Stimulated activated CD4-positive, alpha-beta T cell treated with anti-CD3 and anti-CD28 coated beads, TNF-alpha, amount 100 ng/mL, for 4 hours (primary cell): ENCODE measurements around the gene SLC25A11.

ENCODE experiments used
- DNase-seq, 3 experiments: peaks; one replicate each; pipeline ENCODE4 v3.0.0-alpha.2; 2020; ENCODE audit warnings: low read depth in 3 of 3

SLC25A11 gene, protein sequence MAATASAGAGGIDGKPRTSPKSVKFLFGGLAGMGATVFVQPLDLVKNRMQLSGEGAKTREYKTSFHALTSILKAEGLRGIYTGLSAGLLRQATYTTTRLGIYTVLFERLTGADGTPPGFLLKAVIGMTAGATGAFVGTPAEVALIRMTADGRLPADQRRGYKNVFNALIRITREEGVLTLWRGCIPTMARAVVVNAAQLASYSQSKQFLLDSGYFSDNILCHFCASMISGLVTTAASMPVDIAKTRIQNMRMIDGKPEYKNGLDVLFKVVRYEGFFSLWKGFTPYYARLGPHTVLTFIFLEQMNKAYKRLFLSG

DNA sequence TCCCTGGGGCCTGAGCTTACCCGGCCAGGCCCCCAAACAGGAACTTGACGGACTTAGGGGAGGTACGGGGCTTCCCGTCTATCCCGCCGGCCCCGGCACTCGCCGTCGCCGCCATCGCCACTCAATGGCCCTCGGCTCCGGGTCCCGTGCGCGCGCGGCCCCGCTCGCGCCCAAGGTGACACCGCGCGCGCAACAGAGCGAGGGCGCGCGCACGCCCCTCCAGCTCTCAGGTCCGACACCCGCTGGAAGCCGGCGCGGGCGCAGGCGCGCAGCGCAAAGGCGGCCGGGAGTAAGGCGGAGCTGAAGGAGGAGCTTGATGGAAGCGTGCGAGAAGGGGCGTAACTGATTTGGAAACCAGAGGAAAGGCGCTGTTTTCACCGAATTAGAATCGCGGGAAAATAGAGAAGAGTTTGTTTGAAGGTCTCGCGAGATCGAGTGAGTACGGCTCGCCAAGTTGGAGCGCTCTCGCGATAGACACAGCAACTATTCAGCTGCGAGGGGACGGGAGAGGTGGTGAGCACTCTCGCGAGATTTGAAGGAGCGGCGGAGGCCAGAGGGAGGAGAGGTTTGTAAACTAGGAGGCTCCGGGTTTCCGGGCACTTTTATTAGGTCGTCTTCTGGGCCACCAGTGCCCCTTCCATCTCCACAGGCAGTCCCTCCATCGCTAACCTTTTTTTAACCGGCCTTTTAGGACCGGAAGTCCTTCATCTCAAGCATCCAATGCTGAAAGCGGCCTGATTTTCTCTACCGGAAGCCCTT, at the start of gene SLC25A11, which contains the start of gene RNF167:
TSS of gene SLC25A11 (minus strand) at position 251 of the 759 bp plus-strand sequence. CDS start at position 115, 136 bp downstream.
TSS of gene RNF167 (plus strand) at position 473 of the 759 bp plus-strand sequence. CDS start 642 bp downstream, outside the sequence.
- peak; percentile 76 to 93 (median 91) for DNase-seq

DNA sequence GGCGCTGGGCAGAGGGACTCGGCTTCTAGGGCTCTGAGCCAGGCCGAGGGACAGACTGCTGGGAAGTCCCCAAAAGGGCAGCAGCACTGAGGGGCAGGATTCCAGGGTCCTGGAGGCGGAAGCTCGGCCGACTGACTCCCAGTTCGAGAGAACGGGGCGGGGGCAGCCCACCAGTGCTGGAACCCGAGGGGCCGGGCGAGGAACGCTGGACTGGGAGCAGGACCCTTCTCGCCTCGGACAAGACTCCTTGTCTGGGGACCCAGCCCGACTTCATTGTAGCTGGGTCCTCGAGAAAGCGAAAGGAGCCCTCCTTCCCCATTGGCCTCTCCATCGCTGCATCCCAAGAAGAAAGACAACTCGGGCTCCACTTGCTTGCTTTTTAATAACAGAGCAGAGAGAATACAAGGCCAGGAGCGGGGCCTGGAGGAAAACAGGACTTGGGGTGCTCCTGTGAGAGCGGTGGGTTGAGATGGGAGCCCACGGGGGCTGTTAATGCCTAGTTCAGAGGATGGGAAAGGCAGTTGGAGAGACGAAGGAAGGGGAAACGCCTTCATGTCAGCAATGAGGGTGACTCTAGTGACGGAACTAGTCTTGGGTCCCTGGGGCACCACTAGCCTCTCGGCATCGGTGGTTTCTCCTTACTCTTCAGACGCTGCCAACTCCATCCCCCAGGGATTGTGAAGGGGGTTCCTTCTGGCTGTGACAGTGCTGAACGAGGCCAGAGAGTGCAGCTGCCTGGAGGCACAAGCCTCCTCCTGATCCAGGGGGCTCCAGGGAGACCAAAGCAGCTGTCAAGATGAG, 48.1 kb upstream of the SLC25A11 start:
- no peak for DNase-seq

DNA sequence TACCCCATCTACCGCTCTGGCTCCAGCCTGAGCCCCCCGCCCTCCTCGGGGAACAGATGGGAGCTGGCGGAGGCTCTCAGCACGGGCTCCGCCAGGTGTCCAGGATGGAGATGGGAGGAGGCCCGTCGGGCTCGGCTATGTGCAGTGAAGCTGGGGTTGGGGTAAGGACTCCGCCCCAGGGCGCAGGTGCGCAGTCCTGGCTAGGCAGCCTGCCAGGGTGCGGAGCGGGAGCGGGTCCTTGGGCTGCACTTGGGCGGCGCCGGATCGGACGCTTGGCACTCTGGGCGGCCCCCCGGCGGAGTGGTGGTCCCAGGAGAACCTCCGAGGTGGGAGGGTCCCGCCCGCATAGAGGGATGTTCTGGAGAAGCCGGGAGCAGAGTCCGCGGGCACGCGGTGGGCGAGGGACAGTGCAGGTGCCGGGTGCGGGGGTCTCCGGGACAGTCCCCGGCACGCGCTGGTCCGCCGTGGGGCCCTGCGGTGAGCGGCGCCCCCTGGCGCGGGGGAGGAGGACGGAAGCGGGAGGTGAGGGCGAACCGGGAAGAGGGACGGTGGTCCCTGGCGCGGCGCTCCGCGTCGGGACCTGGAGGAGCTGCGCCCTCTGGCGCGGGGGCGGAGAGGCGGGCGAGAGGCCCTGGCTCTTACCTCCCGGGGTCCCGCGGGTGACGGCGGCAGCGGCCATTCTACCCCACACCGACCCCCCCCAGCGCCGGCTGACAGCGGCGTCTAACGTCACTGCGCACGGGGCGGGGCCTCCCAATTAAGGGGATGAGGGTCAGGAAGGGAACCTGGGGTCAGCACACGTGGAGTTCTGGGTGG, 47.3 kb upstream of the SLC25A11 start, which contains the start of gene CAMTA2:
TSS of gene CAMTA2 (minus strand) at position 725 of the 816 bp plus-strand sequence. CDS start 1,453 bp downstream, outside the sequence.
- peak; percentile 73 to 89 (median 76) for DNase-seq

DNA sequence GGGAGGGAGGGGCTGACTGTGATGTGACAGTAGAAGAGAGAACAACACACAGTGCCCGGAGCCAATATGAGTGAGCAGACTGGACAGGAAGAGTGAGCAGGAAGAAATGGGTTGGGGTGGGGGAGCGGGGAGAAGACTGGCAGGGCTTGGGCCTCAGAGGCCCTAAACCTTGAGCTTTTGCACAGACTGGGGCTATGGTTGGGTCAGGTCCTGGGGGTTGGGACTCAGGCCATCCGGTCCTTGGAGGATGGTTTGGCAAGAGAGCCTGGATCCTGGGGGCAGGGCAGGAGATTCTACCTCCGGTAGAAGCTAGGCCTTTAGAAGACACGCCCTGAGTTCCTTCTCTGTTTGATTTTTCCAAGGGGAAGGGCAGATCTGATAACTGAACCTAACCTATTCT, 46.6 kb upstream of the SLC25A11 start:
- no peak for DNase-seq

DNA sequence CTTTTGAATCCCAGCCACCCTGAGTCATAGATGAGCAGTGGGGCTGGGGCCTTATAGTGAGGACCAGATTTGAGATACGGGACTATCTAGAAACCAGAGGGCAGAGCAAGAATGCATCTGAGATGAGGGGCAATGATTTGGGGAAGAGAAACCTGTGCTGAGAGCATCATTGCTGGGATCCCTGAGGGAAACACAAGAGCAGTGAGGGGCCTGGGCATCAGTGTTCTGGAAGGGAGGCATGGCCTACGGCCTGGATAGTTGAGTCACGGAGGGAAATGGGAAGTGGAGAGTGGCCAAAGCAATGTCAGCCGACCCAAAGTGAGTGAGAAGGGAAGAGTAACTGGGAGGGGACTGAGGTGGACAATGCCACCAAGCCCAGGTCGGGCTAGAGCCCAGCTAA, 42.5 kb upstream of the SLC25A11 start:
- no peak for DNase-seq

DNA sequence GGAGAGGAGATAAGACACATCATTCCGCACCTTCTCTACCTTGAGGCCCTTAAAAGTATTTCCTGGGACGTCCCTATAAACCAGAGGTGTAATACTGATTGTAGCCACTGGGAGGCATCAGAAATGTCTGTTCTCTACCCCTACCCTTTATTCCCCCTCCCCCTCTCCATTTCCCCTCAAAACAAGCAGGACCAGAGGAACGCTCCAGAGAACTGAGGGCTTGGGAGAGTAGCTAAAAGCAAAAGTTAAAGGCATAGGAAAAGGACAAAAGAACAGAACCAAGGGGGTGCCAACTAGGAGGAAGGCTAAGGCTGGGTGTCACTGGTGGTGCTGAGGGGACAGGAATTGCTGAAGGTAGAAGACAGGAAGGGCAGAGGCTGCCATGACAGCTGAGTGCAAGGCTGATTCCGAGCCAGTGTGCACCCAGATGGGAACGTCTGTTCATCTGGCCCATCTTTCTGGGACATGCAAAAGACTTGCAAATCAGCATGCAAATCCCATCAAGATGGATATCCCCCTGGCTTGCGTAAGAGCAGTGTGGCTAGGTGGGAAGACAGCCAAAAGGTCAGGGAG, 40.9 kb upstream of the SLC25A11 start:
- DNase-seq = no peak

DNA sequence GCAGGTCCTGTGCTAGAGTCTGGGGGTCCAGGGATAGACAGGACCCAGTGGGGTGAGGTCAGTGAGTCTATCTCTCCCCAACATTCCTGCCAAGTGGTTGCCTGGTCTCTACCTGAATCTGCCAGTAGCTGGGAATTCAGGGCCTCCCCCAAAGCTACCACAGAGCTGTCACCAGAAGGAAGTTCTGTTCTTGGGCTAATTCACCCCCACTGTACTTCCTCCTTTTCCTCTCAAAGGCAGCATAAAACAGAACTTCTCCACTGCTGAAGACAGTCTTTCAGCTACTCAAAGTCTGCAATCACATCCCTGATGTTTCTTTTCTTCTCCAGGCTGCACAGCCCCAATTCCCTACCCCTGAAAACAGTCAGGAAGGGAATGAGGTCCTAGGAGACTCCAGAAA, 38.9 kb upstream of the SLC25A11 start:
- DNase-seq = no peak

DNA sequence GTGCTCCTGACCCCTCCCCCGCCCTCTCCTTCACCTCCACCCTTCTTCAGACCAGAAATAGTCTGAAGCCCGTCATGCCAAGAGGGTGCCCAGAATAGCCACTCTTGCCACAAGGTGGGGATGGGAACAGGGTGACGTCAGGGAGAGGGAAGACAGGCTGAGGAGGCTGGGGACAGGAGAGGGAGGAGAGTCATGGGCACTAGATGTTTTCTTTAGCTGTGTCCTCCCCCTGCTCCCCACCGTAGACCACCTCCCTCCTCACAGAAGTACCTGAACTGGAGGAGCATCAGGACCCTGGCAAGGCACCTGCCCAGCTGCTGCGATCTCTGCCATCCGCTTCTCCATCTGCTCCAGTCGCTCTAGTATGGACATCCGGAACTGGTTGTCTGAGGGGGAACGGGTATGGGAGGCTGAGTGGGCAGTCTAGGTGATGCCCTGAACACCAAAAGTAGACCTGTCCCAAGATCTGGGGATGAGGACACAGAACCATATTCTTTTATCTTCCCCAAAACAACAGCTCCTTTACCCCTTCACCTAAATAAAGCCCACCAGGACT, 34.3 kb upstream of the SLC25A11 start:
- DNase-seq = no peak

DNA sequence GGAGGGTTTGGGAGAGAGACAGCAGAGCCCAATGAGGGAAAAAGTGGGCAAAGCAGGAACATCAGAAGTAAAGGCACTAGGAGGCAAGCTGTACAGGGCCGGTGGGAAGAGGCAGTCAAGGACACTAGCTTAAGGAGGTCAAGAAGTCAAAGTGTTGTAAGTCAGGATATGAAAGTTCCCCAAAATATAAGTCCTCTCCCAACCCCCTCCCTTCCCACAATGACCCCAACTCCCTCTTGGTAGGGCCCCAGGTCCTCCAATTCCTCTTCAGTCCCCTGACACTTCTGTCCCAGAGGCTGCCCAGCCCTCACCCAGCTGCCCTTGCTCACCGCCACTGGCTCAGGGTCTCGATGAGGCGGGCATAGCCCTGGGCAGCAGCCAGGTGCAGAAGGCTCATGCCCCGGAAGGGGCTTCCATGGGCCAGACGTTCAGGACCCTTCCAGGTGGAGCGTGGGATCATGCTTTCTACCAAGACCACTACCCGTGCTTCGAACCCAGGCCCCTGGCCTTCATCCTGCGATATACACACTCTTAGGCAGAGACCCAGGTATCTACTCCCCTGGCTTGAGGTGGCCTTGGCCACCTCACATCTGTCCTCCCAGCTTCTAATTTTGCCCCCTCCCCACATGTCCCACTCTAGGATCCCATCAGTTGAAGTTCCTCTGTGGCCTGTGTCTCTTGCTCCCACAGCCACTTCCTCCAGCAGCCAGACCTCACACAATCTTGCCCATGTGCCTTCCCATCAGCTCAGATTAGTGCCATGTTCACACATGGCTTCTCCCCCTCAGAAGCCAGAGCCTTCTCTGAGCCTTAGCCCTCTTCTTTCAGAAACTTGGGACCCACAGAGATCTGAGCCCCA, 33.6 kb upstream of the SLC25A11 start:
- DNase-seq = no peak

DNA sequence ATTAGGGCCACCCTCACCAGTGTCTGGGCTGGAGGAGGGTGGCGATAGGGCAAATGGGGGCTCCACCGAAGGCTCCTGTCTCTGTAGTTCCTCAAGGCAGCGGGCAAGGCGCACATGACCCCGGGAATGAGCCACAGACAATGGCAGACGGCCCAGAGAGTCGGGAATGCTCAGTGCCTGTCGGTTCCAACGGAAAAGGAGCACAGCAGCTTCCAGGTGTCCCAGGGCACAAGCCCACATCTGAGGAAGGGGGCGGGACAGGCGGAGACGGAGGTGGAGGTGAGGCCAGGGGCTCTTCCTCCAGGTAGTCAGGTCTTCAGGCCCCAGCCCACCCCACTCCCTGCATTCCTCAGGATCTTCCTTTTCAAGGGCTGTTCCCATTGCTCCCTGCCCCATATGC, 32.9 kb upstream of the SLC25A11 start:
- no peak for DNase-seq

DNA sequence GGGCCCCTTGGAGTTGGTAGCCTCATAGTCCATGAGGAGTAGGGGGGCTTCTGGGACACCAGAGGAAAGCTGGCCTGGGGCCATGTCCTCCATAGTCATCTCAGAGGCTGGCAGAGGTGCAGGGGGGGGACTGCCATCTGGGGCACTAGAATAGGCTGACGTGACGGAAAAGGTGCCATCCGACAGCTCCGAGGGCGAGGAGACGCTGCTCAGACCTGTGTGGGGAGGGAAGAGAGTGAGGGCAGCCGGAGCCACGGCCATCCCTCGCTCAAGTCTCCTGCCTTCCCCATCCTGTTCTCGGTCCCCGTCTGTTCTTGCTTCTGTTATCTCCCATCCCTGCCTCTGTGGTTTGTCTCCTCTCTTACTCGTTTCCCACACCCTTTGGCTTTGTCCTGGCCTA, 32.5 kb upstream of the SLC25A11 start:
- no peak for DNase-seq

DNA sequence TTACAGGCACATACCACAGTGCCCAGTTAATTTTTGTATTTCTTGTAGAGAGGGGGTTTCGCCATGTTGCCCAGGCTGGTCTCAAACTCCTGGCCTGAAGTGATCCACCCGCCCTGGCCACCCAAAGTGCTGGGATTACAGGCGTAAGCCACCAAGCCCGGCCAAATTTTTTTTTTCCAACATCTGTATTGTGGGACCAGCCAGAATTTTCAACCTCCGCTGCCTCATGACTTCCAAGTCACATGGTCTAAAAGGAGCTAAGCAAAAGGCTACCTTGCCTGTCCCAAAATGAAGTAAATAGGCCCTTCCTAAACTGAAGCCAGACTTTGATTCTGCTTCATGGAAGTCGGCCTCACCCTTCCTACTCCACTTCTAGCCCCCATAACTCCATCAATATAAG, 32.0 kb upstream of the SLC25A11 start:
- DNase-seq = no peak

DNA sequence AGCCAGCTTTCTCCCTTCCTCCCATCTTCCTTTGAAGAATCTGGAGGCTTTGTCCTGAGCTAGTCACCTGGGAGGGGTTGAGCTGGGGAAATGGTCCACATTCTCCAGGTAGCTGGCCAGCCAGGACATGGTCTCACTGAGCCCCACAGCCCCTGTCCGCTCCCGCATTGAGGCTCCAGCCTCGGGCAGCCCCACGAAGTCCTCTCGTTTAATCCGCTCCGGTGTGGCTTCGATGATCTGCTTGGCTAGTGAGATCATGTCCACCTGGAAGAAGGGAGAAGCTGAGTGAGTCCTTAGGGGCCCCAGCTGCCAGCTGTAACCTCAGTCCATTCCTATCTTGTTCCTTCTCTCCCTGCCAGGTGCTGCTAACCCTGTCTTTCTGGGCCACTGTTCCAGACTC, 30.4 kb upstream of the SLC25A11 start:
- no peak for DNase-seq

DNA sequence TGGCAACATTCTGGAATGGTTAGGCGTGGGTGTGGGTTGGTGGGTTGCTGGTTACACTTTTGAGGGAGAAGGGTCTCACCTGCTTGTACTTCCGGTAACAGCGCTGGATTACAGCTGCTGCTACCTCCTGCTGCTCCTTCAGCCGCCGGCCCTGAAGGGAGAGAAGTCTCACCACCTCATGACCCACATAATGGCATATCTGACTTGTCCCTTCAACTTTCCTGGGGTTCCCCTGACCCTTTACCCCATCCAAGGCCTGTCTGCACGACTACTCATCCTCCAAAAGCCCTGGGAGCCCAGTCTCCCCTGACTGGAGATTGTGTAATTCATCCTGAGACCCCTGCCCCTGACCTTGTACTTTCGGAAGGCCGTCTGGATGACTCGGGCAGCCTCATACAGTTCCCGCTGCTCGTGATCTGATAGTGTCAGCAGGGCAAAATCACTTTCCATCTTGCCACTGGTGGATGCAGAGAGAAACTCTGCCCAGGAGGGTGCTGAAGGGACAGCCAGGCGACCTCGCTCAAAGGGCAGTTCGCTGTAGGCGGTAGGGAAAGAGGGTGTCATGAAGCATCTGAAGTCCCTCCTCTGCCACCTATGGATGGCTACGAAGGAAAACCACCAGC, 29.8 kb upstream of the SLC25A11 start:
- DNase-seq = no peak

DNA sequence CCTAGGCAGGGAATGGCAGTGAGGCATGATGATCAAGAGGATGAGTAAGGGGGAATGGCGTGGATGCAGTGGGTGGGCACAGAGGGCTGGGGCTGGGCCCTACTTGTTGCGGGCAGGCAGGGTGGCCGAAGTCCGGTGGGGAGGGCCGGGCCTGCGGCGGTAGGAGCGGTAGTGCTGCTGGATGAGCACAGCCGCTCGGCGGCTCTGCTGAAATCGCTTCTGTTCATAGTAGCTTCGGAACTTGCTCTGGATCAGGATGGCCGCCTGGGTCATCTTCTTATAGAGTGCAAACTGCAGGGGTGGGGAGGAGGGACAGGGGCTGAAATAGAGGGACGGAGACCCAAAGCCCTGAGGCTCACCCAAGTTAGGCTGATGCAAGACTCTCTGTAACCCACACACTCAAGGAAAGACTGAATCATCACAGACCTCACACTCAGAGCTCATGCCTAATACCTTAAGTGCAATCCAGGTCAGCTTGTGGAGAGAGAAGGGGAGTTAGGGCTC, 29.3 kb upstream of the SLC25A11 start:
- peak in 2 of 3 experiments; percentile 23 to 33 for DNase-seq

DNA sequence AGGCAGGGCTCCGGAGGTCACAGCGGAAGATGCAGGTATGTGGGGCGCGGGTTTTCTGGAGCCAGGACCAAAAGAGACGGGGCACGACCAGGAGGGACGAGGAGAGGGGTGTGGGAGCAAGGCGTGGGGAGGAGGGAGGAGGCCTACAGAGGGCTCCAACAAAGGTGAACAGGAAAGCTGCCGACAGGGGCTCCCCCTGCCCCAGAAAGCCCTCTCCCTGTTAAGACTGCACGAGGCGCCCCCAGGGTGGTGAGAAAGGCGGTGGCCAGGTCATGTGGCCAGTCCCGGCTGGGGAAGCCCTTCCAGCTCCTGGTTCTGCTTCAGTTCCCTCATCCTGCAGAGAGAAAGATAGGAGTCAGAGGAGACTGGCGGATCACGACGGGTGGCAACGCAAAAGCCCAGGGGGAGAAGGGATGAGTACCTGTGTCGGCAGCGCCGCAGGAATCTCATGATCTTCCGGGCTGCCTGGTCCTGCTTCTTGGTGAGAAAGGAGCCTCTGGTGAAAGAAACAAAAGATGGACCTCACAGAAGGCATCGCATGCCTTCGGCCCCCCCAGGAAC, 28.7 kb upstream of the SLC25A11 start:
- peak in 1 of 3 experiments; percentile 33 for DNase-seq

DNA sequence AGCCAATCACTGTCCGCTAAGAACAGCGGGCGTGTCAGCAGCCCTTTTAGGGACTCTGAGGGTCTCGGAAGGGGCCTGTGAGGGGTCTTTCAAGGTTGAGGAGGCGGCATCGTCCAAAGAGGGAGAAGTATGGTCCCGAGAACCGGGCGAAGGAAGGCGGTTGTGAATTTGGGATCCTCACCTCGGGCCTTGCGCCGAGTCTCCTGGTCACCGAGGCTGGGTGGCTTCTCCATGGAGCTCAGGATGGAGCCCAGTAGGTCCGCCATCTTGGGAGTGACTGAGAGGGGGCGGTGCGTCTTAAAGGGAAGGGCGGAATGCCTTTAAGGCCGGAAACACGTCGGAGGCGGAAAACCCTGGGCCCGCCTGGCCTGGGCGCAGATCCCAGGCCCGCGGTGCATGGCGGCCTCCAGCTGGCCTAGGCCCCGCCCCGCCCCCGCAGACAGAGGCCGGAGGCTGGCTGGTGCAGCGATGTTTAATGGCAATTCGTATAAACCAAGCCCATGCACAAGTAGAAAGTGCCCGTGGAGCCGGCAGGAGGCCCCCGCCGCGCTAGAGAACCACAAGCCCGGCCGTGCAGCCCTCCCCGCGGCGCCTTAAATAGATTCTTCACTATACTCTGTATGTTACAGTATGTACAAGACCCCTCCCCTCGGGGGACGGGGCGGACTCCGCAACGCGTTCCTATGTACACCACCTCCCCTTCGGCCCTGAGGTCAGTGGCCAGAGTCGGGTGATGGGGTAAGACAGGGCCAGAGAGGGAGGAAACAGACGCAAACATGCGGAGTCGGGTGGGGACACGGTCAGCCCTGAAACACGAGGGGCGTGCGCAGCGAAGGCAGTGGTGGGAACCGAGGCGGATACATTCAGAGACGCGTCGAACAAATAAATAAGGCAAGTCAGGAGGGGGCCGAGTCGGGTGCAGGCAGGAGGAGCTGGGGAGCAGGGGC, 28.0 kb upstream of the SLC25A11 start, which contains the start of gene SPAG7:
TSS of gene SPAG7 (minus strand) at position 279 of the 947 bp plus-strand sequence. CDS start at position 266, 13 bp downstream.
- peak; percentile 85 to 87 (median 85) for DNase-seq
